ENCODE results near the gene PNP. TPM values are rescaled to one million over a fixed set of nuclear protein-coding genes. Genes with fewer than 3 reads are reported as not detected.

PNP gene
- total RNA-seq, 4 donors from 2014 or later, result 18.9 to 62.1 (median 32.7) TPM

GRCh38 chr14:20429801-20430669 lies 39.2 kb upstream of the PNP start:
- DNase-seq, result peak; percentile 60

GRCh38 chr14:20434701-20435581 lies 34.3 kb upstream of the PNP start:
- TF ChIP-seq POLR2A (IDR thresholded peaks at IDR 0.05), result no peak
- no peak for TF ChIP-seq EP300 (IDR thresholded peaks at IDR 0.05; ENCODE audit: low read depth)
- TF ChIP-seq CTCF (IDR thresholded peaks at IDR 0.05), result no peak
- TF ChIP-seq POLR2AphosphoS5 (IDR thresholded peaks at IDR 0.05), result no peak
- peak; percentile 18 for DNase-seq
- peaks cover 0 to 6% (median 4%) of the 10 kb centered on the region in 4 donors for H3K4me1 ChIP-seq
- WGBS, 2 donors (ENCODE audit: low coverage in 1 of 2), result 60 to 74% methylated on average over 3 to 44 of the region's 44 CpGs
- H3K9me3 ChIP-seq, result no peaks in the 10 kb centered on the region
- intact Hi-C loops (cut with DNase I; ENCODE audit: low total_unique reads) (no loop called here), in situ Hi-C loops (cut with MboI; ENCODE audit: low pct_ligation_motif_present in 1 of 4, low pct_unique_long_range_greater_than_20kb in 1 of 4, low sequenced_read_pairs in 3 of 4) (no loop called here)
- H3K27me3 ChIP-seq, result no peaks in the 10 kb centered on the region
- H3K4me3 ChIP-seq, result peak overlapping the region in 3 of 4 donors; percentile 2 to 33 (median 13)
- H3K36me3 ChIP-seq, result no peaks in the 10 kb centered on the region
- H3K27ac ChIP-seq, result peak overlapping the region; percentile 24 to 70 (median 40)

More at GRCh38 chr14:20429801-20430669, 39.2 kb upstream of the PNP start:
- Histone ChIP-seq H3K4me1 (peaks cover 4 to 28% (median 12%) of the 10 kb centered on the region in 4 donors), H3K36me3 (no peaks in the 10 kb centered on the region), H3K4me3 (no peak overlapping the region), H3K27ac (no peak overlapping the region), H3K27me3 (no peaks in the 10 kb centered on the region), H3K9me3 (no peaks in the 10 kb centered on the region)
- in situ Hi-C loops (cut with MboI; ENCODE audit: low pct_ligation_motif_present in 1 of 4, low pct_unique_long_range_greater_than_20kb in 1 of 4, low sequenced_read_pairs in 3 of 4) (no loop called here), intact Hi-C loops (cut with DNase I; ENCODE audit: low total_unique reads) (no loop called here)
- TF ChIP-seq POLR2AphosphoS5 (IDR thresholded peaks at IDR 0.05), result no peak
- TF ChIP-seq POLR2A (IDR thresholded peaks at IDR 0.05), result no peak
- no peak for TF ChIP-seq CTCF (IDR thresholded peaks at IDR 0.05)
- no peak for TF ChIP-seq EP300 (IDR thresholded peaks at IDR 0.05; ENCODE audit: low read depth)
- WGBS, 2 donors (ENCODE audit: low coverage in 1 of 2), result 33 to 70% methylated on average over 1 to 26 of the region's 30 CpGs

- no peaks in the 10 kb centered on the region for H3K36me3 ChIP-seq
- no peak for DNase-seq
- in situ Hi-C loops (cut with MboI; ENCODE audit: low pct_ligation_motif_present in 1 of 4, low pct_unique_long_range_greater_than_20kb in 1 of 4, low sequenced_read_pairs in 3 of 4), result no loop called here
- H3K27me3 ChIP-seq, result no peaks in the 10 kb centered on the region
- peak within 1 kb of the TSS; percentile 24 to 70 (median 40) for H3K27ac ChIP-seq
- TF ChIP-seq POLR2A (IDR thresholded peaks at IDR 0.05) (no peak), CTCF (IDR thresholded peaks at IDR 0.05) (no peak)
- H3K4me3 ChIP-seq, result peak within 1 kb of the TSS in 3 of 4 donors; percentile 2 to 33 (median 13)
- intact Hi-C loops (cut with DNase I; ENCODE audit: low total_unique reads), result no loop called here
- 86% methylated on average over 17 of the region's 17 CpGs; no CpG with 5 or more reads in 1 of the 2 donors for WGBS, 2 donors (ENCODE audit: low coverage in 1 of 2)
- H3K9me3 ChIP-seq, result no peaks in the 10 kb centered on the region
- no peaks in the 10 kb centered on the region for H3K4me1 ChIP-seq
Observed at GRCh38 chr14:20435582-20436362, 33.4 kb upstream of the PNP start, which contains the start of gene KLHL33. TSS of gene KLHL33 (minus strand) at chr14:20436166. CDS start at chr14:20435811, 355 bp downstream.

All from transverse colon (tissue), 4 donors.